DMS114 treated with DMSO at 0.1 percent for 48 hours (cell line): ENCODE measurements around the gene AP3S1.
"Not testable (repeated sequence)": the region's sequence is repeated elsewhere in the genome, so short reads cannot be mapped to it uniquely, and the experiment has no call there.

Source experiments
- DNase-seq: peaks from one replicate; lab custom pipeline; 2025; ENCODE audit not compliant: unreplicated experiment; lab: John Stamatoyannopoulos, UW

AP3S1 gene

DNA sequence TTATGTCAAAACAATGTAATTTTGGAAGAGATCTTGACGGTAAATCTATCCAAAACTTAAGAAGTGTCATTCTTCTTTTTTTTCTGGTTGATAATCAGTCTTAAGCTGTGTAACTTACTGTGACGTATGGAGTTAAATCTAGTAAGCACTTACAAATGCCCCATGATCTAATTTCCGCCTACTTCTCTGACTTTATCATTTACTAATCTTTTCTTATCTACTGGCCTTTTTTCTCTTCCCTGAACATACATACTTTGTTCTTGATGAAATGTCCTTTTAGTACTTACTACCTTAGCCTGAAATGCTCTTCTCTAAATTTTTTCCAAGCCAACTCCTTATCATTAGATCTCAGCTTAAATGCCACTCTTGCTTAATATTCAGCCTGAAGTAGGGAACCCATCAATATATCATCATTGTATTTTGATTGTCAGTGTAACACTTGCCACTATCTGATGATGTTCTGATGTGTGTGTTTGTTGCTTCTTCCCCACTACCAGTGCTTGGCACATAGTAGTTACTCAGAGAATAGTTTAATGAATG, 27.6 kb downstream of the AP3S1 start:
- no peak for DNase-seq

DNA sequence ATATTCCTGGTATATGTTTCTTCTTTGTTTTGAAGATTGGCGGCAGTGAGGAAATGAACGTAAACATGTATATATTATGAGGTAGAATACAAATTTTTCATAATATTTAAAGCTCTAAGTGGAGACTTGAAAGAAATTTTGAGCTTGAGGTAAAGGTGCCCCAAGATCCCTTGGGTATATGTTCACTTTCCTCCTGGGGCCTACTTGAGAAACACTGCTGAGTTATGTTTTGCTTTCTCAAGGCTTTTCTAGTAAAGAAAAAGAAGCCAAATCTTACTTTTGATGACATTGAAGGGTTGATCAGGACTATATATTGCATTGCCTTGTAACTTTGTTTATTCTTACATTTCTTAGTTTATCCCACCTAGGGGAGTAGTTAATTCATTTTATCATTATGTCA, 30.7 kb downstream of the AP3S1 start:
- DNase-seq: no peak

DNA sequence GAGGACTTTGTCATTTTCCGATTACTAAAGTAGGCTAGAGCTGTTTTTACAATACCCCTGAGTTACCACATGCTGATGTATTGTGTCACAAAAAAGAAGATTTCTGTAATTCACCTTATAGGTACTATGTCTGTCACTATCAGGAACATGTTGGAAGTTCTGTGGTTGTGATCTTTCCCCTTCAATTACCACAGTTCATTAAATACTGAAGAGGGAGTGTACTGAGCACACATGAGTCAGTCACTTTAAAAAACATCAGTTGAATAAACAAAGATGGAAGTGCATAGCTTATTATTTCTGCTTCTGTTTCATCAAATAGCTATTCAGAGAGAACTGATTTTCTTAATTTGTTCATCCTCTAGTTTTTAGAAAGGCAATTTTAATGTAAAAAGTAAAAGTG, 31.7 kb downstream of the AP3S1 start:
- DNase-seq: no peak

DNA sequence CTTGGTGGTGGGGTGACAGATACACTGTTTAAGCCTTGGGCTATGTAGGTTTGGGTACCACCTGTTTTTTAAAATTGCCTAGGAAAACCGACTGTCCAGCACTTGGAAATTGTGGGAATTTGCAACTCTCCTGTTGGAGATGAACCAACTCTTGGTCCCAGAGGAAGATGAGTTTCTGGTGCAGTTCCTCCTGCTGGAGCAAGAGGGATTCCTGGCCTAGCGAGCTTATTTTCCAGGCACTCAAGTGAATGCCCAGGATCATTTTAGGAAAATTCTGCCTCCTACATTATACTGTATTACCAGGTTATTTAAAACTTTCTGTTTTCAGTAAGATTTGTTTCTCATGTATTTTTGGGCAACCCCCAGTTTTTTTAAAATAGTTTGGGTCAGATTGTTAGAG, 33.7 kb downstream of the AP3S1 start:
- DNase-seq: no peak

DNA sequence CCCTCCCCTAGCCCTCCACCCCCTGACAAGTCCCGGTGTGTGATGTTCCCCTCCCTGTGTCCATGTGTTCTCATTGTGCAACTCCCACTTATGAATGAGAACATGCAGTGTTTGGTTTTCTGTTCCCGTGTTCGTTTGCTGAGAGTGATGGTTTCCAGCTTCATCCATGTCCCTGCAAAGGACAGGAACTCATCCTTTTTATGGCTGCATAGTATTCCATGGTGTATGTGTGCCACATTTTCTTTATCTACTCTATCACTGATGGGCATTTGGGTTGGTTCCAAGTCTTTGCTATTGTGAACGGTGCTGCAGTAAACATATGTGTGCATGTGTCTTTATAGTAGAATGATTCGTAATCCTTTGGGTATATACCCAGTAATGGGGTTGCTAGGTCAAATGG, 35.6 kb downstream of the AP3S1 start:
- not testable (repeated sequence) for DNase-seq

- DNase-seq: not testable (repeated sequence)
Observed at GRCh38 chr5:115882434-115882833, 40.7 kb downstream of the AP3S1 start.

GRCh38 chr5:115884704-115885103, 43.0 kb downstream of the AP3S1 start:
- no peak for DNase-seq

DNA sequence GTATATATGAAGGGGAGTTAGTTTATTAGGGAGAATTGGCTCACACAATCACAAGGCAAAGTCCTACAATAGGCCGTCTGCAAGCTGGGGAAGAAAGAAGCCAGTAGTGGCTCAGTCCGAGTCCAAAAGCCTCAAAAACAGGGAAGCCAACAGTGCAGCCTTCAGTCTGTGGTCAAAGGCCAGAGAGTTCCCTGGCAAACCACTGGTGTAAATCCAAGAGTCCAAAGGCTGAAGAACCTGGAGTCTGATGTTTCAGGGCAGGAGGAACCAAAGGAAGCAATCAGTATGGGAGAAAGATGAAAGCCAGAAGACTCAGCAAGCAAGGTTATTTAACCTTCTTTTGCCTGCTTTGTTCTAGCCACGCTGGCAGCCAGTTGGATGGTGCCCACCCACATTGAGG, 43.5 kb downstream of the AP3S1 start:
- DNase-seq: not testable (repeated sequence)

- DNase-seq: no peak
Observed at GRCh38 chr5:115888027-115888426, 46.3 kb downstream of the AP3S1 start.

DNA sequence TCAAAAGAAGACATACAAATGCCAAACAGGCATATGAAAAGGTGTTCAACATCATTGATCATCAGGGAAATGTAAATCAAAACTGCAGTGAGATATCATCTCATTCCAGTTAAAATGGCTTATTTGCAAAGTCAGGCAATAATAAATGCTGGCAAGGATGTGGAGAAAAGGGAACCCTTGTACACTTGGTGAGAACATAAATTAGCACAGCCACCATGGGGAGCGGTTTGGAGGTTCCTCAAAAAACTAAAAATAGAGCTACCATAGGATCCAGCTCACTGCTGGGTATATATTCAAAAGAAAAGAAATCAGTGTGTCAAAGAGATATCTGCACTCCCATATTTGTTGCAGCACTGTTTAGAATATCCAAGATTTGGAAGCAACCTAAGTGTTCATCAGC, 50.3 kb downstream of the AP3S1 start:
- DNase-seq: no peak

GRCh38 chr5:115894342-115894741, 52.6 kb downstream of the AP3S1 start:
- no peak for DNase-seq

DNA sequence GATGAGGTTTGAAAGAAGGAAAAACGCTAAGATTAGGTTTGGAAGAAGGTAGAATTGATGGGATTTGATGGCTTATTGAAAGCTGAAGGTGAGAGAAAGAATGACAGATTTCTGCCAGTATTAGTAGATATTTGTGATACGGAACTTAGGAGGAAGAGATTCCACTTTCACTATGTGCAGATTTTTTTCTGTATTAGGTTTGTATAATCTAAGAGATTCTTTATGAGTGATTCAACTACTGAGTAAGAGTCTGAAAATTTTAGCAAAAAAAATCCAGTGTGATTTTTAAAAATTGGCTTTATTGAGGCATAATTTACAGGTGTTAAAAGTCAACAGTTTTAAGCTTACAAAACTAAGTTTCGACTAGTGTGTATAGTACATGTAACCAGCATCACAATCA, 54.1 kb downstream of the AP3S1 start:
- no peak for DNase-seq

DNA sequence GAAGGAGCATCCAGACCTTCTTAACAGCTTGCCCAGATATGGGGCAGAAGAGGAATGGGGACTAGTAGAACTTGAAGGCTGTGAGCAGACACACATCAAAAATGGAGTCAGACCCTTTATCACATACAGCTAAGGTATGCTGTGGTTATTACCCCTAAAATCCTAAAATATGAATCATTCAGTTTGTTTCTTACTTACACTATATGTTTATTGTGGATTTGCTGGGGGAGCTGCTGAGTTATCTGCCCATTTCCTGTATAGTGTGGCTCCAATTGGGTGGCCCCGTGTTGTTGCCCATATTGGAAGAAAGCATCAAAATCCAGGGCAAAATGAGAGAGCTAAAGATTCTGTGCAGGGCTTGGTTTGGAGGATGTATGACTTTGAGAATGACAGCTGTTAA, 56.9 kb downstream of the AP3S1 start:
- DNase-seq: no peak

- no peak for DNase-seq
Observed at GRCh38 chr5:115907177-115907576, 65.4 kb downstream of the AP3S1 start.

- DNase-seq: not testable (repeated sequence)
Observed at GRCh38 chr5:115913623-115914400, 72.1 kb downstream of the AP3S1 start.

DNA sequence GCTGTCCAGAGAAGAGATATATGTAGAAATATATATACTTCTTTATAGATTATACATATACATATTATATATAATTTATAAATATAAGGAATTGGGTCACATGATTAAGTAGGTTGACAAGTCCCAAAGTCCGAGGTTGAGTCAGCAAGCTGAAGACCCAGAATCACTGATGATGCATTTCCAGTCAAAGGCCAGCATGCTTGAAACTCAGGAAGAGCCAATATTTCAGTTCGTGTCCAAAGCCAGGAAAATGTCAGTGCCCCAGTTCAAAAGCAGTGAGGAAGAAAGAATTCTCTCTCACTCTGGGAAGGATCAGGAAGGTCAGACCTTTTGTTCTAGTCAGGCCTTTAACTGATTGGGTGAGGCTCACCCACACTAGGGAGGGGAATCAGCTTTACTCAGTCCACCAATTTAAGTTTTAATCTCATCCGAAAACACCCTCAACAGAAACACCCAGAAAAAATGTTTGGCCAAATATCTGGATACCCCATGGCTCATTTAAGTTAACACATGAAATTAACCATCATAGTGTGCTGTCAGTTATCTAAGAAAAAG, 78.5 kb downstream of the AP3S1 start:
- no peak for DNase-seq

DNA sequence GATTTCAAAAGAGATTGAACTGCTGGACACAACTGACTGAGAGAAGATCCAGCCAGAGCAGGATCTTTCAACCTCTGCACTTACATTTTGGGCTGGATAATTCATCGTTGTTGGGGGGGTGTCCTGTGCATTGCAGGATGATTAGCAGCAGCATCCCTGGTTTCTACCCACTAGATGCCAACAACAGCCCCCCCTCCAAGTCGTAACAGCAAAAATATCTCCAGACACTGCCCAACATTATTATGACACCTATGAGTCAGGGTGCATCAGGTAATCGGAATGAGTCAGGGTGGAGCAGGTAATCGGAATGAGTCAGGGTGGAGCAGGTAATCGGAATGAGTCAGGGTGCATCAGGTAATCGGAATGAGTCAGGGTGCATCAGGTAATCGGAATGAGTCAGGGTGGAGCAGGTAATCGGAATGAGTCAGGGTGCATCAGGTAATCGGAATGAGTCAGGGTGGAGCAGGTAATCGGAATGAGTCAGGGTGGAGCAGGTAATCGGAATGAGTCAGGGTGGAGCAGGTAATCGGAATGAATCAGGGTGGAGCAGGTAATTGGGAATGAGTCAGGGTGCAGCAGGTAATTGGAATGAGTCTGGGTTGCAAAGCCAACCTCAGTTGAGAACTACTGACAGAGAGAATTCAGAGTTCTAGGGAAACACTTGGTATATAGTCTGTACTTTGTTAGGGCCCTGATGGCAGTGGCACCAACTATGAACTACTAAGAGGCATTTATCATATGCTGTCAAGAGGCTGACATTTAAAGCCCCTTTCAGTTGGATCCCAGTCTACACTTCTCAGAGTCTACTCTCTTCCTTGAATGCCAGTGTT, 87.1 kb downstream of the AP3S1 start:
- DNase-seq: not testable (repeated sequence)

DNA sequence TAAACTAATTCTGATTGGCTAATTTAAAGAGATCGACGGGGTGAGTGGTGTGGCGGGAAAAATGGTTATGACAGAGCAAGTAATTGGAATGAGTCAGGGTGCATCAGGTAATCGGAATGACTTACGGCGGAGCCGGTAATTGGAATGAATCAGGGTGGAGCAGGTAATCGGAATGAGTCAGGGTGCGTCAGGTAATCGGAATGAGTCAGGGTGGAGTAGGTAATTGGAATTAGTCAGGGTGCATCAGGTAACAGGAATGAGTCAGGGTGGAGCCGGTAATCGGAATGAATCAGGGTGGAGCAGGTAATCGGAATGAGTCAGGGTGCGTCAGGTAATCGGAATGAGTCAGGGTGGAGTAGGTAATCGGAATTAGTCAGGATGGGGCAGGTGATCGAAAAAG, 88.4 kb downstream of the AP3S1 start:
- not testable (repeated sequence) for DNase-seq

DNA sequence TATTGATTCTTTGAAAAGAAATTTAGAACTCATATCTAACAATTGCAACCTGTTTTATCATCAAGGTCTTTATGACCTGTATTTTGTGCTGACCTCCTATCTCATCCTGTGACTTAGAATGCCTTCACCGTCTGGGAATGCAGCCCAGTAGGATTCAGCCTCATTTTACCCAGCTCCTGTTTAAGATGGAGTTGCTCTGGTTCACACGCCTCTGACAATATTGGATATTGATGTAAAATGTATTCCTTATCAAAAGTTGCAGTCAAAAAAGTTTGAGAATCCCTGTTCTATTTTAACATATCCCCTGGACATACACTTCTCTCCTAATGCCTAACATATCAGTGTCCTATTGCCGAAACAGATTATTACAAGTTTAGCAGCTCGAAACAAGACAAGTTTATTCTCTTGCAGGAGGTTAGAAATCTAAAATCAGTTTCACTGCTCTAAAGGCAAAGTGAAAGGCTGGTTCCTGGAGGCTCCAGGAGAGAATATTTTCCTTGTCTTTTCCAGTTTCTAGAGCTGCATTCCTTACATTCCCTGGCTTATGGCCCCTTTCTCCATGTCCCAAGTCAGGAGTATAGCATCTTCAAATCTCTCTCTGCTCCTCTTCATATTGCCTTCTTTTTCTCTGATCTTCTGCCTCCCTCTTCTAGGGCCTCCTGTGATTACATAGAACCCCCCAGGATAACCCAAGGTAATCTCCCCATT, 89.0 kb downstream of the AP3S1 start:
- DNase-seq: no peak

DNA sequence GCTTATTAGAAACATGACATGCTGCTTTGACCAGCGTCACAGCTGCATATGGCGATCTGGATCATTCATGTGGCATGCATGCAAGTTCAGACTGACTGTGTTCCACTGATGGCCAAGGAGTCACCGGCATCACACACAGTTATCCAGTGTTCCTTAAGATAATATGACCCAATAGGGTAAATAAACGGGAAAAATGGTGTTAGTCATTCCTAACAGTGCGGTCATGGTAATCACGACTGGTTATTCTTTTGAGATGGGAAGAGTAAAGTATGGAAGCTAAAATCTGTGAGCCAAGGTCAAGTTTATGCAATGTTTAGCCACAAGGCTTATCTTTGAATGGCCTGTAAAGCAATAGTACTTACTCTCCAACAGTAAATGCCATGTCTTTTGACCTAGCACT, 91.3 kb downstream of the AP3S1 start:
- no peak for DNase-seq

DNA sequence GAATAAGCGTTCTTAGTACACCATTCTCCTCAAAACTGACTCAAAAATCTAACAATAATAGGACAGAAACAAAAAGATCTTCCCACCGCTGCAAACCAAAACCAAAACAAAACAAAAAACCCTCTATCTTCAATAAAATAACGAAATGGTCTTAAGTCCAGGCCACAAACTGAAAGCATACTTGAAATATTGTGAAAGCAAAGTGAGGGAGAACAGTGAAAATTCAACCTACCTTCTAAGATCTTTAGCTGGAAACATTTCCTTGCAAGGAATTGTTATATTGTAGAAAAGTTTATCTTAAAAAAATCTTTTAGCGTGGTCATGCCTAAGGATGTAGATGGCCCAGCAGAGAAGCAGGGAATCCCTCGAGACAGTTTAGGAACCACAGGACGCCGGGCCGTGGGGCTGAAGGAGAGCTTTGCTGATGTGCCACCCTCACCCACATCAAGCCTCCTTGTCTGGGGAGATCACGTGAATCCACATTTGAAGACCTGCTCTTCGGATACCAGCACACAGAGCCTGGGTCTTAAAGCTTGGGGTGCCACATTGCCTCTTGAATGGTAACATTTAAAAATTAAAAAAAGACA, 92.7 kb downstream of the AP3S1 start:
- DNase-seq: no peak
